Vagina (tissue), 2 donors: Measurements from ENCODE around the gene EIF5B.

Experiments
- POLR2A ChIP-seq, 2 donors: fragments of 450-650 bp; IDR thresholded peaks; one replicate each; pipeline ENCODE4 v1.6.1; 2017; ENCODE audit warnings: antibody characterized with exemption in 2 of 2, mild to moderate bottlenecking in 2 of 2, moderate library complexity in 2 of 2
- TF ChIP-seq, protein P1 (sequence below), 3 experiments: fragments of 450-650 bp in 2 of 3; fragments of 200-600 bp in 1 of 3; sonication (generic) in 1 of 3; IDR thresholded peaks; one replicate each; pipeline ENCODE4 v1.5.1; 2017 to 2019; ENCODE audit warnings: antibody characterized with exemption in 3 of 3, mild to moderate bottlenecking in 2 of 3, moderate library complexity in 2 of 3

- TF ChIP-seq, protein P1, sequence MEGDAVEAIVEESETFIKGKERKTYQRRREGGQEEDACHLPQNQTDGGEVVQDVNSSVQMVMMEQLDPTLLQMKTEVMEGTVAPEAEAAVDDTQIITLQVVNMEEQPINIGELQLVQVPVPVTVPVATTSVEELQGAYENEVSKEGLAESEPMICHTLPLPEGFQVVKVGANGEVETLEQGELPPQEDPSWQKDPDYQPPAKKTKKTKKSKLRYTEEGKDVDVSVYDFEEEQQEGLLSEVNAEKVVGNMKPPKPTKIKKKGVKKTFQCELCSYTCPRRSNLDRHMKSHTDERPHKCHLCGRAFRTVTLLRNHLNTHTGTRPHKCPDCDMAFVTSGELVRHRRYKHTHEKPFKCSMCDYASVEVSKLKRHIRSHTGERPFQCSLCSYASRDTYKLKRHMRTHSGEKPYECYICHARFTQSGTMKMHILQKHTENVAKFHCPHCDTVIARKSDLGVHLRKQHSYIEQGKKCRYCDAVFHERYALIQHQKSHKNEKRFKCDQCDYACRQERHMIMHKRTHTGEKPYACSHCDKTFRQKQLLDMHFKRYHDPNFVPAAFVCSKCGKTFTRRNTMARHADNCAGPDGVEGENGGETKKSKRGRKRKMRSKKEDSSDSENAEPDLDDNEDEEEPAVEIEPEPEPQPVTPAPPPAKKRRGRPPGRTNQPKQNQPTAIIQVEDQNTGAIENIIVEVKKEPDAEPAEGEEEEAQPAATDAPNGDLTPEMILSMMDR (IDR thresholded peaks at IDR 0.05): no peak
- no peak for TF ChIP-seq POLR2A (IDR thresholded peaks at IDR 0.05)
Observed at GRCh38 chr2:99421469-99421868, 84.3 kb downstream of the EIF5B start.
